Heart left ventricle (tissue), 13 donors: ENCODE results near the gene KSR2.

Source experiments
- POLR2A ChIP-seq, 2 donors: fragments of 450-650 bp; IDR thresholded peaks; one replicate each; pipeline ENCODE4 v1.6.1; 2017; ENCODE audit warnings: antibody characterized with exemption in 2 of 2, mild to moderate bottlenecking in 2 of 2, moderate library complexity in 2 of 2
- TF ChIP-seq, protein P1 (sequence below), 12 donors: fragments of 200-600 bp; sonication (generic) in 4 of 12; IDR thresholded peaks; one replicate each; pipeline versions ENCODE4 v1.5.0 to v1.8.0; 2018 to 2022; ENCODE audit warnings: antibody characterized with exemption in 12 of 12, mild to moderate bottlenecking in 5 of 12
- donor health status: ischemic (EF 13 %, LVEDD 7.1; RV severe dilation, severe dysfunction).
- donor health status: DM: no; HTN: yes; CAD: no.
- donor health status: DM: no; HTN: no; CAD: no.
- donor health status: ischemic (EF 25% LVEDD 6.9; RV normal size, moderate dysfunction).
- donor health status: ischemic (EF 25% LVEDD 5.7; RV mildly dilated, moderate dysfunction).
- donor health status: ischemic (EF 35%, LVEDD 5.7; RV mildly dilated, moderate dysfunction).
- donor health status: nonischemic (EF 11% LVEDD 7.7; RV severe dilation, severe dysfunction).
- donor health status: DM: yes; HTN: yes; CAD: no.
- donor health status: PGD.
- donor health status: ischemic (EF 29% LVEDD 5.4; RV normal size, mild dysfunction).
- donor health status: nonischemic (EF 23%, LVEDD 6.1; RV moderate dilation, normal function).

DNA sequence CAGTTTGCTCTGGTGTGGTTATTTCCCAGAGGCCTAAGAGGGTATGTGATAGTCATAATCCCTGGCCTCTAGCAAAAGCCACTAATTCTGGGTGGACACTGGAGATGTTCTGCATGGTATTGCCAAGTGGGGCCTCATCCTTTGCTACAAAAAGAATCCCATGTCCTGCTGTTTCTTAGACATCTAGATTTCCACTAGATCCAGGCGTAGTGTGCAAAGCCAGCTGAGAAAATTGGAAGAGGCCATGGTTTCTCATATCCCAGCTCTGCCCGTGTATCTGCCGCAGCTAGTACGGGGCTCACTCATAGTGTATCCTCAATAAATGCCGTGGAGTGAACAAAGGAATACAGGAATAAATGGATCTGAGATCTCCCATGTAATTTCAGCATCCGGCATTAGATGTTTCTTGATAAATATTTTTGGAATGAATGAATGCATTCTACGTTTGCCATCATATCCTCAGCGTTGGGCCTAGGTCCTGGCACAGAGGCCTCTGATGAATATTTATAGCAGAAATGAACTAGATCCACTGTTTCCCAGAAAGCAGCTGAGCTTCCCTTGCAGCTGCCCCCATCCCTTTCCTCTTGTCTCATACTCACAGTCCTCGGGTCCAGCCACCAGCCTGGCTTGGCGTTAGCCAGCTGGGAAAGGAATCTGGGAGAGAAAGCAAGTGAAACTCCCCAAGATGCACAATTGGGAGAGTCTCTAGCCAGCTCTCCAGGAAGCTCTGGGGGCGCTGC lies 531.1 kb downstream of the KSR2 start:
- TF ChIP-seq, protein P1, sequence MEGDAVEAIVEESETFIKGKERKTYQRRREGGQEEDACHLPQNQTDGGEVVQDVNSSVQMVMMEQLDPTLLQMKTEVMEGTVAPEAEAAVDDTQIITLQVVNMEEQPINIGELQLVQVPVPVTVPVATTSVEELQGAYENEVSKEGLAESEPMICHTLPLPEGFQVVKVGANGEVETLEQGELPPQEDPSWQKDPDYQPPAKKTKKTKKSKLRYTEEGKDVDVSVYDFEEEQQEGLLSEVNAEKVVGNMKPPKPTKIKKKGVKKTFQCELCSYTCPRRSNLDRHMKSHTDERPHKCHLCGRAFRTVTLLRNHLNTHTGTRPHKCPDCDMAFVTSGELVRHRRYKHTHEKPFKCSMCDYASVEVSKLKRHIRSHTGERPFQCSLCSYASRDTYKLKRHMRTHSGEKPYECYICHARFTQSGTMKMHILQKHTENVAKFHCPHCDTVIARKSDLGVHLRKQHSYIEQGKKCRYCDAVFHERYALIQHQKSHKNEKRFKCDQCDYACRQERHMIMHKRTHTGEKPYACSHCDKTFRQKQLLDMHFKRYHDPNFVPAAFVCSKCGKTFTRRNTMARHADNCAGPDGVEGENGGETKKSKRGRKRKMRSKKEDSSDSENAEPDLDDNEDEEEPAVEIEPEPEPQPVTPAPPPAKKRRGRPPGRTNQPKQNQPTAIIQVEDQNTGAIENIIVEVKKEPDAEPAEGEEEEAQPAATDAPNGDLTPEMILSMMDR (IDR thresholded peaks at IDR 0.05) = no peak
- no peak for TF ChIP-seq POLR2A (IDR thresholded peaks at IDR 0.05)
